Esophagus squamous epithelium (tissue), 4 donors: ENCODE measurements around the gene GUCY1A1.

ENCODE experiments used
- CTCF ChIP-seq, 6 experiments: fragments of 450-650 bp in 4 of 6; fragments of 200-600 bp in 2 of 6; sonication (generic) in 2 of 6; IDR thresholded peaks; one replicate each; pipeline ENCODE4 v1.5.1; 2016 to 2019; ENCODE audit warnings: antibody characterized with exemption in 6 of 6, mild to moderate bottlenecking in 4 of 6, moderate library complexity in 4 of 6
- POLR2A ChIP-seq, 4 donors: fragments of 450-650 bp; IDR thresholded peaks; one replicate each; pipeline ENCODE4 v1.6.1; 2017; ENCODE audit warnings: antibody characterized with exemption in 4 of 4, mild to moderate bottlenecking in 4 of 4, moderate library complexity in 3 of 4

GRCh38 chr4:155745984-155746383 is 79.3 kb downstream of the GUCY1A1 start:
- TF ChIP-seq CTCF (IDR thresholded peaks at IDR 0.05) (no peak), POLR2A (IDR thresholded peaks at IDR 0.05) (no peak)
